LNCAP (cell line): Measurements from ENCODE around the gene PIGQ.

Source experiments
- TF ChIP-seq, protein P1 (sequence below): fragments of 450-650 bp; IDR thresholded peaks from 2 replicates; pipeline ENCODE4 v1.5.1; 2017; ENCODE audit warnings: mild to moderate bottlenecking

Gene PIGQ

DNA sequence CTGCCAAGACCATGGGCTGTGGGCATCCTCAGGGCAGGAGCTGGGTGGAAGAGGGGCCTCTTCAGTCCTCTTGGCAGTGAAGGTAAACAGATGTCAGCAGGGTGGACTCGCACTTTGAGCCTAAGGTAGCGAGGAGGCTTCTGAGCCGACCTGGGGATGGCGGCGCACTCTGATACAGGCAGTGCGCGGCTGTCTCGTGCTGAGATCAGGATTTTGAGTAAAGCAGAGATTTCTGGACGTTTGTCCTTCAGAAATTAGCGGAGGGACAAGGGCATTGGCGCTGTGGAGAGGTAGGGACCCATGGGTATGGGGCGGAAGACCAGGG, 26.9 kb downstream of the PIGQ start:
- TF ChIP-seq, protein P1, sequence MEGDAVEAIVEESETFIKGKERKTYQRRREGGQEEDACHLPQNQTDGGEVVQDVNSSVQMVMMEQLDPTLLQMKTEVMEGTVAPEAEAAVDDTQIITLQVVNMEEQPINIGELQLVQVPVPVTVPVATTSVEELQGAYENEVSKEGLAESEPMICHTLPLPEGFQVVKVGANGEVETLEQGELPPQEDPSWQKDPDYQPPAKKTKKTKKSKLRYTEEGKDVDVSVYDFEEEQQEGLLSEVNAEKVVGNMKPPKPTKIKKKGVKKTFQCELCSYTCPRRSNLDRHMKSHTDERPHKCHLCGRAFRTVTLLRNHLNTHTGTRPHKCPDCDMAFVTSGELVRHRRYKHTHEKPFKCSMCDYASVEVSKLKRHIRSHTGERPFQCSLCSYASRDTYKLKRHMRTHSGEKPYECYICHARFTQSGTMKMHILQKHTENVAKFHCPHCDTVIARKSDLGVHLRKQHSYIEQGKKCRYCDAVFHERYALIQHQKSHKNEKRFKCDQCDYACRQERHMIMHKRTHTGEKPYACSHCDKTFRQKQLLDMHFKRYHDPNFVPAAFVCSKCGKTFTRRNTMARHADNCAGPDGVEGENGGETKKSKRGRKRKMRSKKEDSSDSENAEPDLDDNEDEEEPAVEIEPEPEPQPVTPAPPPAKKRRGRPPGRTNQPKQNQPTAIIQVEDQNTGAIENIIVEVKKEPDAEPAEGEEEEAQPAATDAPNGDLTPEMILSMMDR: no peak

DNA sequence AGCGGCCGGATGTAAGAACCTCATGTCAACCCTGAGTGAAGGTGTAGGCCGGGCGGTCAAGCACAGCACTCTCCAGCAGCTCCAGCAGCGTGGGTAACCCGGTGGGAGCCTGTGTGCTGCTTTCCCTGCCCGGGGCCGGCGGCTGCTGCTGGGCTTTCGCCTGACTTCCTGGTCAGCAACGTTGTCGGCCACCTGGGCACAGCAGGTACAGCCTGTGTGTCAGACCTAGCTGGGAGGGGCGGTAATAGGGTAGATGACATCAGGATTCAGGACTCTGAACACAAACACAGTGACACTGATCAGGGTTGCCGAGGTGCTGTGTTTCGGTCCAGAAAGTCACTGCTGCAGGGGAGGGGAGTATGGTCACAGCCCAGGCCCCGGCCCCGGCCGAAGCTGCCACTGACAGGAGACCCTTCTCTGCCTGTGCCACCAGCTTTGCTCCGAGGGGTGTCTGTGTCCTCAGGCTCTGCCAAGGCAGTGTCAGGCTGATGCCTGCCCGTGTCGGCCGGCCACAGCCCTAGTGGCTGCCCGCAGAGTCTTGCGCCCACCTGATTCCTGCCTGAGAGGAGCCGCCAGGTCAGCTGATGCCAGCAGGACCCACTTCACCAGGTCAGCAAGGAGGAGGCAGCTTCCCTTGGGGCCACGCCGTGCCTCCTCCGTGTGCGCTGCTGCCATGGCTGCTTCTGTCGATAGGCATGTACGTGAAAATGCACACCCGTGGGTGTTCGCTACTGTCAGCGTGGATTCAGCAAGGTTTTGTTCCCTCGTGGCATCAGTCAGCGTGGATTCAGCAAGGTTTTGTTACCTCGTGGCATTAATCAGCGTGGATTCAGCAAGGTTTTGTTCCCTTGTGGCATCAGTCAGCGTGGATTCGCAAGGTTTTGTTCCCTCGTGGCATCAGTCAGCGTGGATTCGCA, 29.3 kb downstream of the PIGQ start:
- TF ChIP-seq, protein P1: no peak

DNA sequence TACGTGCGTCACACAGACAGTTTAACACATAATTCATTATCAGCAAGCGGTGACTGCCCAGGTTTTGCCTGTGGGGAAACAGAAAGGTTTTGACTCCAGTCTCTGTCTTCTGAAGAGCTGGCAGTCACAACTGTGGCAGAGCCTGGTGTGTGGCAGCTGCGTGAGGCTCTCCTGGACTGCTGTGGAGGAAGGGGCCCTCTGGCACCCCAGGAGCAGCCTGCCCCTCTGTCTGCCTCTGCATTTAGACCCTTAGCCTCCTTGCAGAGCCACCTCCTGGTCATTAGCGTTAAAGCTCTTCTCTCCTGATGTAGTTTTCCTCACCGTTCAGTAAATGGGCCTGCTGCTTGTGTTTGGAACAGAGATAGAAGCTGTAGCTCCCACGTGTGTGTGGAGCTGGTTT, 31.0 kb downstream of the PIGQ start:
- TF ChIP-seq, protein P1: peak; percentile 26; the same call in 1 of the 2 replicates

DNA sequence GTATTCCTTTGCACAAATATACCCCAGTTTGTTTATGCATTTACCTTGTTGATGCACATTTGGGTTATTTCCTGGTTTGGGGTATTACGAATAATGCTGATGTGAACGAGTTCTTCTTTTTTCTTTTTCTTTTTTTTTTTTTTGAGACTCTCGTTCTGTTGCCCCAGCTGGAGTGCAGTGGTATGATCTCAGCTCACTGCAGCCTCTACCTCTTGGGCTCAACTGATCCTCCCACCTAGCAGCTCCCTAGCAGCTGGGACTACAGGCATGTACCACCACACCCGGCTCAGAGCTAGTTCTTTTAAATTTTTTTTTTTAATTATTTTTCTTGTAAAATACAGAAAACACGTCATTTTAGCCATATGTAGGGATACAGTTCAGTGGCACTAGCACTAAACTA, 34.2 kb downstream of the PIGQ start:
- TF ChIP-seq, protein P1: no peak

DNA sequence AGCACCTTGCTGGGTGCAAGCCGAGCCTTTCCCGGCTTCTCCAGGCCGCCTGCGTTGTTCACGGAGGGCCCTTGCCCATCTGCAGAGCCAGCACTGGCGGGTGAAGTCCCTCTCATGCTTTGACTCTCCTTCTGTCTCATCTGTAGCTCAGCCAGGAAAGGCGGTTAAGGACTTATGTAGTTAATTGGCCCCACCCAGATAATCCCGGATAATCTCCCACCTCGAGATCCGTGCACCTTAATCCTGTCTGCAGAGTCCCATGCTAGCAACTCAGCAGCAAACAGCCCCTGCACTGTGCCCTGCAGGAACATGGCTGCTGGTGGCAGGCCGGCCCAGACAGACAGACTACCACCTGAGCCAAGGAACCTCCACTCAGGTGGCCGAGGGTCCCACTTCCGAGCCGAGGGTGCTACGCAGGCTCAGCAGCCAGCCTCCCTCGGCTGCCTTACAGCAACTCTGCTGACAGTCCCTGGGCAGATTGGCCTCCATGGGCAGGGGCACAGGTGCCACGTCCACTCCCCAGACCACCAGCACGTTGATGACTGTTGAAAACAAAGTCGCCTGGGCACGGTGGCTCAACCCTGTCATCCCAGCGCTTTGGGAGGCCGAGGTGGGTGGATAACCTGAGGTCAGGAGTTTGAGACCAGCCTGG, 37.0 kb downstream of the PIGQ start:
- TF ChIP-seq, protein P1: no peak

DNA sequence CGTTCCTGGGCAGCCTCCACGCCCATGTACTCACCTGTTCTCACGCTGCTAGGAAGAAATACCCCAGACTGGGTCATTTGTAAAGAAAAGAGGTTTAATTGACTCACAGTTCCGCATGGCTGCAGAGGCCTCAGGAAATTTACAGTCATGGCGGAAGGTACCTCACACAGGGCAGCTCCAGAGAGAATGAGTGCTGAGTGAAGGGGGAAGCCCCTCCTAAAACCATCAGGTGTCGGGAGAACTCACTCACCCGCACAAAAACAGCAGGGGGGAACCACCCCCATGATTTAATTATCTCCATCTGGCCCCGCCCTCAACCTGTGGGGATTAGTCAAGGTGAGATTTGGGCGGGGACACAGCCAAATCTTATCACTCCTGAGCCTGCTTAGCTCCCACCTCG, 38.3 kb downstream of the PIGQ start:
- TF ChIP-seq, protein P1: no peak

DNA sequence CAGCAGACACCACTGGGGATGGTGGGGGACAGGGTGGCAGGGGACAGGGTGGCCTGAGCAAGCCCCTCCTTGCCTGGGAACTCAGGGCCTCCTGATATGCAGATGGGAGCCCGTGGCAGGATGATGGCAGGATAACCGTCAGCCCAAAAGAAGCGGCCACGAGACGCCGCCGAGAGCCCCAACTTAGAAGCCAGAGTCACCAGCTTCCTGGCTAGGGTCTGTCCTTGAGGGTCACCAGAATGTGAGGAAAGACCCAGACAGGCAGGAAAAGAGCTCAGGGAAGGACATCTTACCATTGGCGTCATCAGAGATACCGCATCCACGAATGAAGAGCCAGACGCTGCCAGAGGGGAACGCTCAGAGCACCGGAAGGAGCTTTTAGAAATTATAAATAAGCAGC, 39.5 kb downstream of the PIGQ start:
- TF ChIP-seq, protein P1: no peak
